Measurements from ENCODE around the gene ELL. TPM values are rescaled to one million over a fixed set of nuclear protein-coding genes. Genes with fewer than 3 reads are reported as not detected.
A peak's percentile ranks its signal among the peaks of the same experiment; 100 is the strongest.

The ELL gene
- polyA plus RNA-seq, 1 donor from 2014 or later, result 7.2 TPM

- H3K9ac ChIP-seq (ENCODE audit: low read length), result no peak overlapping the region
- no peak for TF ChIP-seq MXI1 (conservative IDR thresholded peaks at IDR 0.05; ENCODE audit: poor library complexity, severe bottlenecking)
- TF ChIP-seq, protein P1, sequence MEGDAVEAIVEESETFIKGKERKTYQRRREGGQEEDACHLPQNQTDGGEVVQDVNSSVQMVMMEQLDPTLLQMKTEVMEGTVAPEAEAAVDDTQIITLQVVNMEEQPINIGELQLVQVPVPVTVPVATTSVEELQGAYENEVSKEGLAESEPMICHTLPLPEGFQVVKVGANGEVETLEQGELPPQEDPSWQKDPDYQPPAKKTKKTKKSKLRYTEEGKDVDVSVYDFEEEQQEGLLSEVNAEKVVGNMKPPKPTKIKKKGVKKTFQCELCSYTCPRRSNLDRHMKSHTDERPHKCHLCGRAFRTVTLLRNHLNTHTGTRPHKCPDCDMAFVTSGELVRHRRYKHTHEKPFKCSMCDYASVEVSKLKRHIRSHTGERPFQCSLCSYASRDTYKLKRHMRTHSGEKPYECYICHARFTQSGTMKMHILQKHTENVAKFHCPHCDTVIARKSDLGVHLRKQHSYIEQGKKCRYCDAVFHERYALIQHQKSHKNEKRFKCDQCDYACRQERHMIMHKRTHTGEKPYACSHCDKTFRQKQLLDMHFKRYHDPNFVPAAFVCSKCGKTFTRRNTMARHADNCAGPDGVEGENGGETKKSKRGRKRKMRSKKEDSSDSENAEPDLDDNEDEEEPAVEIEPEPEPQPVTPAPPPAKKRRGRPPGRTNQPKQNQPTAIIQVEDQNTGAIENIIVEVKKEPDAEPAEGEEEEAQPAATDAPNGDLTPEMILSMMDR (IDR thresholded peaks at IDR 0.05; ENCODE audit: poor library complexity, severe bottlenecking), result no peak
- TF ChIP-seq POLR2AphosphoS5 (IDR thresholded peaks at IDR 0.05), result no peak
- TF ChIP-seq SMC3 (conservative IDR thresholded peaks at IDR 0.05; ENCODE audit: poor library complexity), result no peak
- no peak for TF ChIP-seq EP300 (conservative IDR thresholded peaks at IDR 0.05; ENCODE audit: poor library complexity, severe bottlenecking)
- no peak for TF ChIP-seq RAD21 (conservative IDR thresholded peaks at IDR 0.05)
- TF ChIP-seq TAF1 (IDR thresholded peaks at IDR 0.05; ENCODE audit: low read depth), result no peak
- TF ChIP-seq, protein P2, sequence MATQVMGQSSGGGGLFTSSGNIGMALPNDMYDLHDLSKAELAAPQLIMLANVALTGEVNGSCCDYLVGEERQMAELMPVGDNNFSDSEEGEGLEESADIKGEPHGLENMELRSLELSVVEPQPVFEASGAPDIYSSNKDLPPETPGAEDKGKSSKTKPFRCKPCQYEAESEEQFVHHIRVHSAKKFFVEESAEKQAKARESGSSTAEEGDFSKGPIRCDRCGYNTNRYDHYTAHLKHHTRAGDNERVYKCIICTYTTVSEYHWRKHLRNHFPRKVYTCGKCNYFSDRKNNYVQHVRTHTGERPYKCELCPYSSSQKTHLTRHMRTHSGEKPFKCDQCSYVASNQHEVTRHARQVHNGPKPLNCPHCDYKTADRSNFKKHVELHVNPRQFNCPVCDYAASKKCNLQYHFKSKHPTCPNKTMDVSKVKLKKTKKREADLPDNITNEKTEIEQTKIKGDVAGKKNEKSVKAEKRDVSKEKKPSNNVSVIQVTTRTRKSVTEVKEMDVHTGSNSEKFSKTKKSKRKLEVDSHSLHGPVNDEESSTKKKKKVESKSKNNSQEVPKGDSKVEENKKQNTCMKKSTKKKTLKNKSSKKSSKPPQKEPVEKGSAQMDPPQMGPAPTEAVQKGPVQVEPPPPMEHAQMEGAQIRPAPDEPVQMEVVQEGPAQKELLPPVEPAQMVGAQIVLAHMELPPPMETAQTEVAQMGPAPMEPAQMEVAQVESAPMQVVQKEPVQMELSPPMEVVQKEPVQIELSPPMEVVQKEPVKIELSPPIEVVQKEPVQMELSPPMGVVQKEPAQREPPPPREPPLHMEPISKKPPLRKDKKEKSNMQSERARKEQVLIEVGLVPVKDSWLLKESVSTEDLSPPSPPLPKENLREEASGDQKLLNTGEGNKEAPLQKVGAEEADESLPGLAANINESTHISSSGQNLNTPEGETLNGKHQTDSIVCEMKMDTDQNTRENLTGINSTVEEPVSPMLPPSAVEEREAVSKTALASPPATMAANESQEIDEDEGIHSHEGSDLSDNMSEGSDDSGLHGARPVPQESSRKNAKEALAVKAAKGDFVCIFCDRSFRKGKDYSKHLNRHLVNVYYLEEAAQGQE (IDR thresholded peaks at IDR 0.05; ENCODE audit: borderline replicate concordance), result no peak
- no peak for TF ChIP-seq EZH2 (IDR thresholded peaks at IDR 0.05; ENCODE audit: borderline replicate concordance, insufficient read depth, low read length, poor library complexity, severe bottlenecking)
- no peaks in the 10 kb centered on the region for H4K20me1 ChIP-seq (ENCODE audit: insufficient read depth)
- no peak overlapping the region for H3K4me2 ChIP-seq (ENCODE audit: low read length)
- H3F3A ChIP-seq (ENCODE audit: insufficient read depth, low read length, poor library complexity, severe bottlenecking), result no peaks in the 10 kb centered on the region
- no peaks in the 10 kb centered on the region for H3K9me3 ChIP-seq (ENCODE audit: low read length)
- H3K27ac ChIP-seq (ENCODE audit: low read length), result no peak overlapping the region
- peaks cover 30% of the 10 kb centered on the region for H3K79me2 ChIP-seq (replicated peaks; ENCODE audit: insufficient read depth, low read length)
- no peaks in the 10 kb centered on the region for H3K27me3 ChIP-seq (ENCODE audit: insufficient read depth, low read depth, low read length)
- H3K9me2 ChIP-seq (ENCODE audit: insufficient read depth, low read length), result no peaks in the 10 kb centered on the region
- no peak overlapping the region for H3K4me3 ChIP-seq (ENCODE audit: low read length)
- H2AFZ ChIP-seq (ENCODE audit: low read depth, low read length), result no peak overlapping the region
- no peaks in the 10 kb centered on the region for H3K36me3 ChIP-seq (ENCODE audit: insufficient read depth, low read length)
Observed at GRCh38 chr19:18422530-18423191, 99.2 kb downstream of the ELL start.

- no peaks in the 10 kb centered on the region for H3K36me3 ChIP-seq (ENCODE audit: insufficient read depth, low read length)
- no peaks in the 10 kb centered on the region for H4K20me1 ChIP-seq (ENCODE audit: insufficient read depth)
- no peak overlapping the region for H3K4me2 ChIP-seq (ENCODE audit: low read length)
- H3K27ac ChIP-seq (ENCODE audit: low read length), result no peak overlapping the region
- no peak overlapping the region for H3K9ac ChIP-seq (ENCODE audit: low read length)
- H3F3A ChIP-seq (ENCODE audit: insufficient read depth, low read length, poor library complexity, severe bottlenecking), result peaks cover 3% of the 10 kb centered on the region
- peak overlapping the region; percentile 88 for H3K4me3 ChIP-seq (ENCODE audit: low read length)
- H3K9me2 ChIP-seq (ENCODE audit: insufficient read depth, low read length), result no peaks in the 10 kb centered on the region
- no peak for TF ChIP-seq EZH2 (IDR thresholded peaks at IDR 0.05; ENCODE audit: borderline replicate concordance, insufficient read depth, low read length, poor library complexity, severe bottlenecking)
- no peak for TF ChIP-seq EP300 (conservative IDR thresholded peaks at IDR 0.05; ENCODE audit: poor library complexity, severe bottlenecking)
- TF ChIP-seq MXI1 (conservative IDR thresholded peaks at IDR 0.05; ENCODE audit: poor library complexity, severe bottlenecking), result no peak
- TF ChIP-seq, protein P2 (IDR thresholded peaks at IDR 0.05; ENCODE audit: borderline replicate concordance), result no peak
- TF ChIP-seq, protein P1 (IDR thresholded peaks at IDR 0.05; ENCODE audit: poor library complexity, severe bottlenecking), result no peak
- TF ChIP-seq POLR2AphosphoS5 (IDR thresholded peaks at IDR 0.05), result no peak
- TF ChIP-seq TAF1 (IDR thresholded peaks at IDR 0.05; ENCODE audit: low read depth), result no peak
- TF ChIP-seq RAD21 (conservative IDR thresholded peaks at IDR 0.05), result no peak
- no peak for TF ChIP-seq SMC3 (conservative IDR thresholded peaks at IDR 0.05; ENCODE audit: poor library complexity)
- no peaks in the 10 kb centered on the region for H3K9me3 ChIP-seq (ENCODE audit: low read length)
- no peak overlapping the region for H2AFZ ChIP-seq (ENCODE audit: low read depth, low read length)
- H3K27me3 ChIP-seq (ENCODE audit: insufficient read depth, low read depth, low read length), result no peaks in the 10 kb centered on the region
- peaks cover 30% of the 10 kb centered on the region for H3K79me2 ChIP-seq (replicated peaks; ENCODE audit: insufficient read depth, low read length)
Observed at GRCh38 chr19:18421371-18421959, 100.4 kb downstream of the ELL start.
